HFF-Myc (cell line): ENCODE measurements around the gene ART4.

Source experiments
- DNase-seq: peaks from one replicate; pipeline ENCODE4 v3.0.0-alpha.2; 2011; ENCODE audit warnings: low read depth; ENCODE audit errors: extremely low read depth
- H3K4me3 ChIP-seq: replicated peaks from 2 replicates; pipeline ENCODE4 v1.5.1; 2011; ENCODE audit warnings: low read depth, mild to moderate bottlenecking, control low read depth, low read length
- CTCF ChIP-seq: IDR thresholded peaks from 2 replicates; pipeline ENCODE4 v1.5.1; 2012; ENCODE audit warnings: mild to moderate bottlenecking, low read depth, low read length, control low read depth; ENCODE audit errors: missing control alignments

Gene ART4

GRCh38 chr12:14883686-14884085 lies 40.4 kb upstream of the ART4 start:
- H3K4me3 ChIP-seq: no peak overlapping the region
- no peak for DNase-seq
- TF ChIP-seq CTCF: no peak

DNA sequence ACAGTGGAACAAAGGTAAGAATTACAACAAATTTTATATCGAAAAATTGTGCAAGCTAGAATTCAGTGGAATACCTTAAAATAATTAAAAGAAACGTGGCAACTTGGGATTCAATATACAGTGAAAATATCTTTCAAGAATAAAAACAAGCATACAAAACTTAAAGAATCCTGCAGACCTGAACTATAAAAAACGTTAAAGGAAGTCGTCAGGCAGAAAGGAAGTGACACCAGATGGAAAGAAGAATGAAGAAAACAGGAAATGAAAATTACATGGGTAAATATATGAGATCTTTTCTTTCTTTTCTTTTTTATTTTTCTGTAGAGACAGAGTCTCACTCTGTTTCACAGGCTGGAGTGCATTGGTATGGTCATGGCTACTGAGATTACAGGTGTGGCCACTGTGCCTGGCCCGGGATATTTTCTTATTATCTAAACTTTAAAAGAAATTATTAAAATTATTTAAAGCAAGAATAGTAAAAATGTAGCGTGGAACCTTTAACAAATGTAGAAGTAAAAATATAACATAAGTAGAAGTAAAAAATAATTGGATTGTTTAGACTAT lies 37.6 kb upstream of the ART4 start:
- no peak for DNase-seq
- TF ChIP-seq CTCF: no peak
- no peak overlapping the region for H3K4me3 ChIP-seq

GRCh38 chr12:14879222-14879933 lies 36.1 kb upstream of the ART4 start:
- TF ChIP-seq CTCF: no peak
- H3K4me3 ChIP-seq: no peak overlapping the region
- DNase-seq: no peak

DNA sequence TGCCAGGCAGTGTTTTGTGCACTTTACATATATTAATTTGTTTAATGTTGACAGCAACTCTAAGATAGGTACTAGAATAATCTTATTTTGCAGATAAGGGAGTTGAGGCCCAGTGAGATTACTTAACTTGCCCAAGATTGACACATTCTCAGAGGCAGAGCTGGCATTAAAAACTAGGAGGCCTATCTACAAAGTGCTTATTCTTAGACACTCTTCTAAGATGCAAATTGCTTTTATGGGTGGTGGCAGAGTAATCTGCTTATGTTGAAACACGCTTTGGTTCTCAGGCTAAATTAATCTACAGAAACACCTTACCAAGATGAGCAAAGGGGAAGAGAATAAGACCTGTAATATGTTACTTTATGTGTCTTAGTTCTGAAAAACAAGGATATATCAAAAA lies 35.2 kb upstream of the ART4 start:
- DNase-seq: no peak
- TF ChIP-seq CTCF: no peak
- no peak overlapping the region for H3K4me3 ChIP-seq

GRCh38 chr12:14876833-14877232 lies 33.5 kb upstream of the ART4 start:
- DNase-seq: no peak
- TF ChIP-seq CTCF: no peak
- H3K4me3 ChIP-seq: no peak overlapping the region

DNA sequence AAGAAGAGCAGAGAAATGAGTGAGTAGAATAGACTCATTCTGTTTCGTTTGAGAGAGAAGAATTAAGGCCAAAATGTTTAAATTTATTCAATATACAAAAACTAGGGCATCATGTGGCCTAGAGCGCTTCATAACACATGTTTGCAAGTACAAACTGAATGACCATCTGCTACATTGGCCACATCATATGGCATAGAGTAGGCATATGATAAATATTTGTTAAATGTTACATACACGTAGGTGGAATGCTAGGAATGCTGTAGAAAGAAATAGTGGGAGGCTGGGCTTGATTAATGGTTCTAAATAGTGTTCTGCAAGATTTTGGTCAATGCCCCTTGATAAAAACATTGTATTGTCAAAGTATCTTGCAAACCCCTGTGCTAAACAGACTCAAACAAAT lies 31.6 kb upstream of the ART4 start:
- no peak for TF ChIP-seq CTCF
- H3K4me3 ChIP-seq: no peak overlapping the region
- DNase-seq: no peak
